HG03196 (cell line): Measurements from ENCODE around the gene PRICKLE3.
A peak's percentile ranks its signal among the peaks of the same experiment; 100 is the strongest.

Source experiments
- ATAC-seq: cut with Tn5 transposase; IDR thresholded peaks from one replicate; pipeline ENCODE4 v1.9.1; 2021; ENCODE audit not compliant: unreplicated experiment

Gene PRICKLE3

GRCh38 chrX:49186125-49187027, at the start of gene PRICKLE3:
TSS of gene PRICKLE3 (minus strand) at chrX:49186373. CDS start at chrX:49186297, 76 bp downstream.
- ATAC-seq = no peak

- ATAC-seq = no peak
Observed at GRCh38 chrX:49233887-49234555, 47.8 kb upstream of the PRICKLE3 start.

- ATAC-seq = no peak
Observed at GRCh38 chrX:49233176-49233575, 47.0 kb upstream of the PRICKLE3 start, which contains the start of gene CACNA1F. TSS of gene CACNA1F (minus strand) at chrX:49233340. CDS start at chrX:49233309, 31 bp downstream.

GRCh38 chrX:49232525-49232924, 46.4 kb upstream of the PRICKLE3 start:
- ATAC-seq = no peak

GRCh38 chrX:49231333-49232000, 45.3 kb upstream of the PRICKLE3 start:
- no peak for ATAC-seq

GRCh38 chrX:49230500-49231232, 44.5 kb upstream of the PRICKLE3 start:
- ATAC-seq = peak; percentile 62

- no peak for ATAC-seq
Observed at GRCh38 chrX:49228185-49228584, 42.0 kb upstream of the PRICKLE3 start.

GRCh38 chrX:49227726-49228125, 41.6 kb upstream of the PRICKLE3 start:
- ATAC-seq = no peak

- no peak for ATAC-seq
Observed at GRCh38 chrX:49226946-49227345, 40.8 kb upstream of the PRICKLE3 start.

GRCh38 chrX:49225858-49226257, 39.7 kb upstream of the PRICKLE3 start:
- ATAC-seq = no peak

- ATAC-seq = no peak
Observed at GRCh38 chrX:49221868-49222267, 35.7 kb upstream of the PRICKLE3 start.

GRCh38 chrX:49220100-49220499, 33.9 kb upstream of the PRICKLE3 start:
- no peak for ATAC-seq

GRCh38 chrX:49214996-49215526, 28.9 kb upstream of the PRICKLE3 start:
- ATAC-seq = no peak

- ATAC-seq = no peak
Observed at GRCh38 chrX:49214416-49214815, 28.2 kb upstream of the PRICKLE3 start.

- ATAC-seq = no peak
Observed at GRCh38 chrX:49212861-49213260, 26.7 kb upstream of the PRICKLE3 start.

- ATAC-seq = no peak
Observed at GRCh38 chrX:49212209-49212608, 26.0 kb upstream of the PRICKLE3 start.

- ATAC-seq = no peak
Observed at GRCh38 chrX:49211074-49211473, 24.9 kb upstream of the PRICKLE3 start.

GRCh38 chrX:49210406-49210805, 24.2 kb upstream of the PRICKLE3 start:
- ATAC-seq = no peak

GRCh38 chrX:49209434-49210251, 23.5 kb upstream of the PRICKLE3 start:
- ATAC-seq = no peak

GRCh38 chrX:49208399-49208798, 22.2 kb upstream of the PRICKLE3 start:
- ATAC-seq = no peak
